ENCODE data around the gene R3HDM4. TPM values are rescaled to one million over a fixed set of nuclear protein-coding genes. Genes with fewer than 3 reads are reported as not detected.
A peak's percentile ranks its signal among the peaks of the same experiment; 100 is the strongest.

The R3HDM4 gene
- total RNA-seq, 2 experiments from 2014 or later, result 73.7 to 83.3 TPM

DNA sequence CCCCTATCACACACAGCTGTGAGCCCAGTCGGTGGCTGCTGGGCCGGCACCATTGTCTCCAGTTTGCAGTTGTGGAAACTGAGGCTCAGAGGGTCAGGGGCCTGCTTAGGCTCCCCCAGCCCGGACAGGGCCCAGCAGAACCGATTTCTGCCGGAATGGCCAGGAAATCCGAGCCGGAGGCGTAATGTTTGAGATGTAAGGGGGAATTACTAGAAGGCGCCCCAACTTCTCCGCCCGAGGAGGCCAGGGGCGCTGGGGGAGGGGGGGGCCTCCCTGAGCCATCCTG is 5.1 kb upstream of the R3HDM4 start:
- ChIA-PET POLR2A (no interaction called here), CTCF (interaction anchor here (0.7 kb wide), 1 partner anchor 54 kb away, joined by 3 read pairs; no protein-coding TSS in a partner anchor)
- peak overlapping the region; percentile 80 for H3K4me3 Mint-ChIP-seq
- no peaks in the 10 kb centered on the region for H3K27me3 Mint-ChIP-seq
- H3K36me3 Mint-ChIP-seq (ENCODE audit: low read depth), result peaks cover 8% of the 10 kb centered on the region
- no peaks in the 10 kb centered on the region for H3K9me3 Mint-ChIP-seq (ENCODE audit: low read depth)
- no peak for ATAC-seq
- intact Hi-C loops (cut with DNase I, micrococcal nuclease), result no loop called here
- H3K4me1 Mint-ChIP-seq, result peaks cover 19% of the 10 kb centered on the region
- H3K27ac Mint-ChIP-seq, result no peak overlapping the region
- no peak for DNase-seq

DNA sequence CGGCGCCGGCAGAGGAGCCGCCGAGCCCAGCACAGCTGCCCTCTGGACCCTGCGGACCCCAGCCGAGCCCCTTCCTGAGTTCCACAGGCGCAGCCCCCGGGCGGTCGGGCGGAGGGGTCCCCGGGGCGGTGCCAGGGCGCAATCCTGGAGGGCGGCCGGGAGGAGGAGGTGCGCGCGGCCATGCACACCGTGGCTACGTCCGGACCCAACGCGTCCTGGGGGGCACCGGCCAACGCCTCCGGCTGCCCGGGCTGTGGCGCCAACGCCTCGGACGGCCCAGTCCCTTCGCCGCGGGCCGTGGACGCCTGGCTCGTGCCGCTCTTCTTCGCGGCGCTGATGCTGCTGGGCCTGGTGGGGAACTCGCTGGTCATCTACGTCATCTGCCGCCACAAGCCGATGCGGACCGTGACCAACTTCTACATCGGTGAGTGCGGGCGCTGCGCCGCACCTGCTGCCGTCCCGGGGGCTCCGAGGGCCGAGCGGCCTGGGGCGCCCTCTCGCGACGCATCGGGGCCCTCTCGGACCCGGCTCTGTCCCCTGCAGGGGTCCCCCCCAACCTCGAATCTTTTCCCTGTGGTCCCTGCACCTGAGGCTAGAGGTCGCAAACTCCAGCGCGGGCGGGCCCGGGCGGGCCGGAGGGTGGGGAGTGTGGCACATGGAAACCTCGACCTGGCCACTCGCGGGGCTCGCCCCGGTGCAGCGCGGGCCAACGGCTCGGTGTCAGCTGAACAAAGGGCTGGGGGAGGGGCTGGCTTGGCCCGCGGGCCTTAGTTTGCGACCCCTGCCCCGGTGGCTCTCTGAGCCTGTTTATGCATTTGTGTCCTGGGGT is 4.5 kb upstream of the R3HDM4 start, which contains the start of gene KISS1R:
TSS of gene KISS1R (plus strand) at position 11 of the 829 bp plus-strand sequence. CDS start at position 181, 170 bp downstream.
- POLR2A ChIA-PET, result no interaction called here
- intact Hi-C loops (cut with DNase I, micrococcal nuclease), result no loop called here
- Mint-ChIP-seq H3K4me1 (peaks cover 19% of the 10 kb centered on the region), H3K27me3 (no peaks in the 10 kb centered on the region), H3K4me3 (peak within 1 kb of the TSS; percentile 80), H3K27ac (no peak within 1 kb of the TSS), H3K9me3 (ENCODE audit: low read depth) (no peaks in the 10 kb centered on the region), H3K36me3 (ENCODE audit: low read depth) (peaks cover 8% of the 10 kb centered on the region)
- ATAC-seq (peak; percentile 6), DNase-seq (peak; percentile 73)
- CTCF ChIA-PET, result interaction anchor here (0.7 kb wide), 1 partner anchor 54 kb away, joined by 3 read pairs; no protein-coding TSS in a partner anchor

- ATAC-seq (no peak), DNase-seq (peak; percentile 70)
- Mint-ChIP-seq H3K4me1 (peaks cover 17% of the 10 kb centered on the region), H3K27ac (no peak overlapping the region), H3K4me3 (peak overlapping the region; percentile 32), H3K27me3 (no peaks in the 10 kb centered on the region), H3K36me3 (ENCODE audit: low read depth) (peaks cover 8% of the 10 kb centered on the region), H3K9me3 (ENCODE audit: low read depth) (no peaks in the 10 kb centered on the region)
- ChIA-PET CTCF (no interaction called here), POLR2A (no interaction called here)
- intact Hi-C loops (cut with DNase I, micrococcal nuclease), result no loop called here
Measured at GRCh38 chr19:916645-917322, 3.8 kb upstream of the R3HDM4 start.

- Mint-ChIP-seq H3K36me3 (ENCODE audit: low read depth) (peaks cover 14% of the 10 kb centered on the region), H3K27ac (no peak overlapping the region), H3K4me3 (peak overlapping the region; percentile 79), H3K9me3 (ENCODE audit: low read depth) (no peaks in the 10 kb centered on the region), H3K27me3 (no peaks in the 10 kb centered on the region), H3K4me1 (peaks cover 36% of the 10 kb centered on the region)
- CTCF ChIA-PET, result no interaction called here
- ATAC-seq (no peak), DNase-seq (peak; percentile 50)
- intact Hi-C loops (cut with DNase I, micrococcal nuclease), result loop anchor here in 1 of 2 experiments (1.0 kb wide), 2 partner anchors 19 to 115 kb away; partner anchors contain the start of genes MED16, PTBP1 and RNU6-9
- POLR2A ChIA-PET, result no interaction called here
Measured at GRCh38 chr19:912181-913079, 589 bp downstream of the R3HDM4 start.

- Mint-ChIP-seq H3K27me3 (no peaks in the 10 kb centered on the region), H3K4me3 (peak overlapping the region; percentile 62), H3K36me3 (ENCODE audit: low read depth) (peaks cover 15% of the 10 kb centered on the region), H3K27ac (peak overlapping the region; percentile 60), H3K4me1 (peaks cover 46% of the 10 kb centered on the region), H3K9me3 (ENCODE audit: low read depth) (no peaks in the 10 kb centered on the region)
- intact Hi-C loops (cut with DNase I, micrococcal nuclease), result no loop called here
- CTCF ChIA-PET, result interaction anchor here (0.9 kb wide), 1 partner anchor 72 kb away, joined by 3 read pairs; the partner anchor contains the start of gene WDR18
- POLR2A ChIA-PET, result no interaction called here
- no peak for DNase-seq
- ATAC-seq, result no peak
Measured at GRCh38 chr19:911197-912033, 1.6 kb downstream of the R3HDM4 start.

DNA sequence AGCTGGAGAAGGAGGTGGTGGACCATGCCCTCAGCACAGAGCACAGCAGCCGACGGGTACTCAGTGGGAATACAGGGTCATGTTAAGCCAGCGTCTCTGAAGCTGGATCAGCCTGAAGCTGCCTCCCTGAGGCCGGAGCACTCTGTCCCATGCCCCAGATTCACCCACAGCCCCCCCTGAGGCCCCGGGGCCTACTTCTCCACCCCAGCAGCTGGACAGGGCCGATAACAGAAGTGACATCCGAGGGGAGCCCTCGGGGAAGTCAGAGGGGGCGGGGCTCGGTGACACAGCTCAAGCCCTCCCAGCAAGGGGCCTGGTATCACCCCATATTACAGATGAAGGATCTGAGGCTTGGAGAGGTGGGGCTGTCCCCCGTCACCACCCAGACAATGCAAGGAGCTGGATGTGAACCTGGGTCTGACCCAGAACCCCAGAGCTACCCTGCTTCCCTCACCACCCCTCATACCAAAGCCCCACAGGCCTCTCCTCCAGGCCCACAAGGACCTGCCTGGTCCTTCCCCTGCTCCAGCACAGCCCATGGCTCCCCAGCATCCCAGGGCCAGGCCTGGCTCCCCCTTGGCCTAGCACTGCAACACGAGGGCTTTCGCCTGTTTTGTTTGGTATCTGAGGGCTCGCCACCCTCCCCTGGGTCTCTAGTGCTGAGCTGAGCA is 5.7 kb downstream of the R3HDM4 start:
- H3K27ac Mint-ChIP-seq, result peak overlapping the region; percentile 80
- POLR2A ChIA-PET, result interaction anchor here (0.5 to 1.1 kb wide), 4 partner anchors 13 to 114 kb away, joined by 3 to 4 read pairs (median 3); partner anchors contain the start of genes MED16, RNU6-2 and RNU6-9
- H3K27me3 Mint-ChIP-seq, result no peaks in the 10 kb centered on the region
- ATAC-seq, result peak; percentile 17
- peaks cover 20% of the 10 kb centered on the region for H3K36me3 Mint-ChIP-seq (ENCODE audit: low read depth)
- no peak overlapping the region for H3K4me3 Mint-ChIP-seq
- peaks cover 55% of the 10 kb centered on the region for H3K4me1 Mint-ChIP-seq
- no peaks in the 10 kb centered on the region for H3K9me3 Mint-ChIP-seq (ENCODE audit: low read depth)
- peak; percentile 70 for DNase-seq
- CTCF ChIA-PET, result interaction anchor here (1.2 to 2.1 kb wide), 3 partner anchors 14 to 76 kb away, joined by 3 to 7 read pairs (median 5); partner anchors contain the start of genes MED16, RNU6-9 and WDR18
- intact Hi-C loops (cut with DNase I, micrococcal nuclease), result no loop called here

- ATAC-seq (no peak), DNase-seq (no peak)
- Mint-ChIP-seq H3K27ac (peak overlapping the region; percentile 80), H3K4me1 (peaks cover 56% of the 10 kb centered on the region), H3K4me3 (no peak overlapping the region), H3K36me3 (ENCODE audit: low read depth) (peaks cover 22% of the 10 kb centered on the region), H3K27me3 (no peaks in the 10 kb centered on the region), H3K9me3 (ENCODE audit: low read depth) (no peaks in the 10 kb centered on the region)
- CTCF ChIA-PET, result interaction anchor here (1.5 to 2.1 kb wide), 2 partner anchors 13 to 43 kb away, joined by 3 to 7 read pairs; partner anchors contain the start of genes MED16 and RNU6-9
- POLR2A ChIA-PET, result interaction anchor here (0.7 kb wide), 1 partner anchor 1155 kb away, joined by 9 read pairs; no protein-coding TSS in a partner anchor
- intact Hi-C loops (cut with DNase I, micrococcal nuclease), result no loop called here
Measured at GRCh38 chr19:906480-906879, 6.5 kb downstream of the R3HDM4 start.

GRCh38 chr19:904545-904944 is 8.5 kb downstream of the R3HDM4 start:
- DNase-seq (no peak), ATAC-seq (no peak)
- Mint-ChIP-seq H3K4me3 (no peak overlapping the region), H3K27ac (no peak overlapping the region), H3K9me3 (ENCODE audit: low read depth) (no peaks in the 10 kb centered on the region), H3K27me3 (no peaks in the 10 kb centered on the region), H3K4me1 (peaks cover 53% of the 10 kb centered on the region), H3K36me3 (ENCODE audit: low read depth) (peaks cover 26% of the 10 kb centered on the region)
- ChIA-PET POLR2A (interaction anchor here (0.7 to 1.0 kb wide), 2 partner anchors 11 to 122 kb away, joined by 9 to 10 read pairs; partner anchors contain the start of gene RNU6-9), CTCF (interaction anchor here (1.1 kb wide), 1 partner anchor 281 kb away, joined by 4 read pairs; no protein-coding TSS in a partner anchor)
- intact Hi-C loops (cut with DNase I, micrococcal nuclease), result no loop called here

- ChIA-PET CTCF (interaction anchor here (0.6 to 0.9 kb wide), 5 partner anchors 40 to 633 kb away, joined by 3 to 4 read pairs (median 3); no protein-coding TSS in a partner anchor), POLR2A (interaction anchor here (0.6 to 0.7 kb wide), 3 partner anchors 11 to 342 kb away, joined by 3 to 5 read pairs (median 4); no protein-coding TSS in a partner anchor)
- intact Hi-C loops (cut with DNase I, micrococcal nuclease), result no loop called here
Measured at GRCh38 chr19:903266-903797, 9.7 kb downstream of the R3HDM4 start.

More at GRCh38 chr19:903266-903797, 9.7 kb downstream of the R3HDM4 start:
- no peaks in the 10 kb centered on the region for H3K27me3 Mint-ChIP-seq
- H3K4me1 Mint-ChIP-seq, result peaks cover 41% of the 10 kb centered on the region
- H3K4me3 Mint-ChIP-seq, result no peak overlapping the region
- H3K9me3 Mint-ChIP-seq (ENCODE audit: low read depth), result no peaks in the 10 kb centered on the region
- DNase-seq, result no peak
- H3K27ac Mint-ChIP-seq, result no peak overlapping the region
- H3K36me3 Mint-ChIP-seq (ENCODE audit: low read depth), result peaks cover 28% of the 10 kb centered on the region
- no peak for ATAC-seq

Measured in activated CD4-positive, alpha-beta T cell treated with anti-CD3 and anti-CD28 coated beads for 36 hours (primary cell).